GM12891 (cell line): ENCODE measurements around the gene EOLA2.
"Not testable (repeated sequence)": the region's sequence is repeated elsewhere in the genome, so short reads cannot be mapped to it uniquely, and the experiment has no call there.

ENCODE experiments used
- PAX5 ChIP-seq: IDR thresholded peaks from 2 replicates; pipeline ENCODE4 v1.6.1; 2011; ENCODE audit warnings: low read length, moderate library complexity, mild to moderate bottlenecking; ENCODE audit not compliant: insufficient read depth, severe bottlenecking
- POLR2A ChIP-seq: IDR thresholded peaks from 2 replicates; pipeline ENCODE4 v1.6.1; 2011; ENCODE audit warnings: low read depth, low read length, control low read depth
- POLR2AphosphoS5 ChIP-seq: IDR thresholded peaks from 2 replicates; pipeline ENCODE4 v1.6.1; 2011; ENCODE audit warnings: low read depth, low read length, control low read depth
- POU2F2 ChIP-seq: IDR thresholded peaks from 2 replicates; pipeline ENCODE4 v1.6.1; 2011; ENCODE audit warnings: low read depth, mild to moderate bottlenecking, control low read depth, low read length, moderate library complexity
- SPI1 ChIP-seq: IDR thresholded peaks from 2 replicates; pipeline ENCODE4 v1.6.1; 2011; ENCODE audit warnings: low read depth, low read length, control low read depth
- TAF1 ChIP-seq: IDR thresholded peaks from 2 replicates; pipeline ENCODE4 v1.6.1; 2011; ENCODE audit warnings: low read depth, low read length, control low read depth

DNA sequence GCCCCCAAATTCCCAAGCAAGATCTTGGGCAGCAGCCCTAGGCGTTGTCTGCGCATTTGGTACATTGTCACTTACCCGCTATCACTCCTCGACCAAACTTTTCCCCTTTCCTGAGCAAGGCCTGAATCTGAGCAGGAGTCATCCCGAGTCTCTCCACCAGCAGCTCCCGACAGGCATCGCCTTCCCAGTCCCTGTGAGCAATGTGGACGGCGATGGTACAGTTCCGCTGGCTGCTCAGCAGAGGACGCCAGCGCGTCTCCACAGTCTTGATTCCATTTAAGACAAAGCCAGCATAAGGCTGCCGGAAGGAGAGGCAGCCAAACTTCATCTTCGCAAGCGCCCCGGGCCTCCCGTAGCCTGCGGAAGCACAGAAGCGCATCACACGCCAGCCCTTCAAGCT lies 4.7 kb downstream of the EOLA2 start:
- not testable (repeated sequence) for TF ChIP-seq POLR2A, POLR2AphosphoS5, TAF1, PAX5, POU2F2, SPI1
